NB4 (cell line): ENCODE results near the gene CST4.
"Not testable (repeated sequence)": the region's sequence is repeated elsewhere in the genome, so short reads cannot be mapped to it uniquely, and the experiment has no call there.

Experiments used
- DNase-seq: peaks from one replicate; pipeline ENCODE4 v3.0.0; 2010; ENCODE audit warnings: low read depth
- H3K4me3 ChIP-seq: one replicate; pipeline ENCODE4 v1.5.1; 2011; ENCODE audit warnings: mild to moderate bottlenecking, low read depth, low read length, moderate library complexity
- MAX ChIP-seq: IDR thresholded peaks from 2 replicates; pipeline ENCODE4 v1.6.1; 2011; ENCODE audit warnings: low read depth, low read length
- MYC ChIP-seq: IDR thresholded peaks from 2 replicates; pipeline ENCODE4 v1.6.1; 2011; ENCODE audit warnings: low read depth, low read length
- POLR2A ChIP-seq: IDR thresholded peaks from 2 replicates; pipeline ENCODE4 v1.6.1; 2011; ENCODE audit warnings: mild to moderate bottlenecking; ENCODE audit not compliant: insufficient read length; ENCODE audit errors: extremely low read depth
- TF ChIP-seq, protein P1 (sequence below): IDR thresholded peaks from one replicate; pipeline ENCODE4 v1.5.1; 2012; ENCODE audit warnings: low read depth, low read length

Gene CST4

DNA sequence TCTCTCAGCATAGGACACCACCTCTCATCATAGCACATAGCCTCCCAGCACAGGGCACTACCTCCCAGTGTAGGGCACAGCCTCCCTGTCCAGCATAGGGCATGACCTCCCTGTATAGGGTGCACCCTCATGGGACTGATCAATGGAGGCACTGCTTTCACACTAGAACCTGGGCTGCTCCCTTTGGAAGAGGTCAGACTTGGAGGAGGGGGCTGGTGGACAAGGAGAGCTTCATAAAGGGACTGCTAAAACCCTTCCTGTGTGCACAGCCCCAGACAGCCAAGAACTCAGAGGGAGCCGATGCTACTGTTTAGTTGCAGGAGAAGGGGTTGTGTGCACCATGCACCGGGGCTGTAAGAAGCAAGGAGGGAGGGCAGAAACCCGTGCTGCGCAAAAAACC is 21.9 kb upstream of the CST4 start:
- H3K4me3 ChIP-seq, result no peak overlapping the region
- no peak for TF ChIP-seq MYC
- TF ChIP-seq, protein P1, sequence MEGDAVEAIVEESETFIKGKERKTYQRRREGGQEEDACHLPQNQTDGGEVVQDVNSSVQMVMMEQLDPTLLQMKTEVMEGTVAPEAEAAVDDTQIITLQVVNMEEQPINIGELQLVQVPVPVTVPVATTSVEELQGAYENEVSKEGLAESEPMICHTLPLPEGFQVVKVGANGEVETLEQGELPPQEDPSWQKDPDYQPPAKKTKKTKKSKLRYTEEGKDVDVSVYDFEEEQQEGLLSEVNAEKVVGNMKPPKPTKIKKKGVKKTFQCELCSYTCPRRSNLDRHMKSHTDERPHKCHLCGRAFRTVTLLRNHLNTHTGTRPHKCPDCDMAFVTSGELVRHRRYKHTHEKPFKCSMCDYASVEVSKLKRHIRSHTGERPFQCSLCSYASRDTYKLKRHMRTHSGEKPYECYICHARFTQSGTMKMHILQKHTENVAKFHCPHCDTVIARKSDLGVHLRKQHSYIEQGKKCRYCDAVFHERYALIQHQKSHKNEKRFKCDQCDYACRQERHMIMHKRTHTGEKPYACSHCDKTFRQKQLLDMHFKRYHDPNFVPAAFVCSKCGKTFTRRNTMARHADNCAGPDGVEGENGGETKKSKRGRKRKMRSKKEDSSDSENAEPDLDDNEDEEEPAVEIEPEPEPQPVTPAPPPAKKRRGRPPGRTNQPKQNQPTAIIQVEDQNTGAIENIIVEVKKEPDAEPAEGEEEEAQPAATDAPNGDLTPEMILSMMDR, result no peak
- no peak for TF ChIP-seq POLR2A
- no peak for TF ChIP-seq MAX
- DNase-seq, result no peak

GRCh38 chr20:23705895-23706294 is 17.1 kb upstream of the CST4 start:
- DNase-seq, result no peak
- TF ChIP-seq POLR2A (no peak), MYC (no peak), MAX (no peak)
- TF ChIP-seq, protein P1, result no peak
- no peak overlapping the region for H3K4me3 ChIP-seq

- DNase-seq, result no peak
- TF ChIP-seq, protein P1, result no peak
- TF ChIP-seq MYC, result no peak
- no peak for TF ChIP-seq MAX
- no peak for TF ChIP-seq POLR2A
- H3K4me3 ChIP-seq, result no peak overlapping the region
Observed at GRCh38 chr20:23702021-23702420, 13.2 kb upstream of the CST4 start.

GRCh38 chr20:23700931-23701330 is 12.1 kb upstream of the CST4 start:
- H3K4me3 ChIP-seq, result no peak overlapping the region
- DNase-seq, result no peak
- no peak for TF ChIP-seq MYC
- no peak for TF ChIP-seq MAX
- TF ChIP-seq, protein P1, result no peak
- no peak for TF ChIP-seq POLR2A

- DNase-seq, result no peak
- TF ChIP-seq, protein P1, result no peak
- TF ChIP-seq MAX (no peak), MYC (no peak), POLR2A (no peak)
- no peak overlapping the region for H3K4me3 ChIP-seq
Observed at GRCh38 chr20:23697947-23698346, 9.1 kb upstream of the CST4 start.

- H3K4me3 ChIP-seq, DNase-seq: not testable (repeated sequence)
Observed at GRCh38 chr20:23695068-23695395, 6.2 kb upstream of the CST4 start.

GRCh38 chr20:23694178-23695067 is 5.6 kb upstream of the CST4 start:
- not testable (repeated sequence) for H3K4me3 ChIP-seq, DNase-seq

- peak; percentile 25 for DNase-seq
- not testable (repeated sequence) for H3K4me3 ChIP-seq
Observed at GRCh38 chr20:23692725-23693619, 4.1 kb upstream of the CST4 start.
